Cardiac fibroblast (primary cell): ENCODE measurements around the gene CFAP92.

Experiments used
- DNase-seq, 2 donors: peaks; one replicate each; pipeline versions ENCODE4 v3.0.0 to v3.0.0-alpha.2; 2010; ENCODE audit warnings: low read depth in 2 of 2
- H3K4me3 ChIP-seq, 2 donors: replicated peaks in 1 of 2; 1 replicate in 1 of 2; 2 replicates in 1 of 2; pipeline ENCODE4 v1.5.1; 2011; ENCODE audit warnings: low read depth in 2 of 2, low read length in 2 of 2, mild to moderate bottlenecking in 2 of 2, moderate library complexity in 1 of 2
- TF ChIP-seq, protein P1 (sequence below): IDR thresholded peaks from one replicate; pipeline ENCODE4 v1.5.1; 2011; ENCODE audit warnings: low read depth, mild to moderate bottlenecking, low read length, inconsistent platforms

Gene CFAP92

GRCh38 chr3:129019266-129019665, 25.4 kb upstream of the CFAP92 start:
- TF ChIP-seq, protein P1, sequence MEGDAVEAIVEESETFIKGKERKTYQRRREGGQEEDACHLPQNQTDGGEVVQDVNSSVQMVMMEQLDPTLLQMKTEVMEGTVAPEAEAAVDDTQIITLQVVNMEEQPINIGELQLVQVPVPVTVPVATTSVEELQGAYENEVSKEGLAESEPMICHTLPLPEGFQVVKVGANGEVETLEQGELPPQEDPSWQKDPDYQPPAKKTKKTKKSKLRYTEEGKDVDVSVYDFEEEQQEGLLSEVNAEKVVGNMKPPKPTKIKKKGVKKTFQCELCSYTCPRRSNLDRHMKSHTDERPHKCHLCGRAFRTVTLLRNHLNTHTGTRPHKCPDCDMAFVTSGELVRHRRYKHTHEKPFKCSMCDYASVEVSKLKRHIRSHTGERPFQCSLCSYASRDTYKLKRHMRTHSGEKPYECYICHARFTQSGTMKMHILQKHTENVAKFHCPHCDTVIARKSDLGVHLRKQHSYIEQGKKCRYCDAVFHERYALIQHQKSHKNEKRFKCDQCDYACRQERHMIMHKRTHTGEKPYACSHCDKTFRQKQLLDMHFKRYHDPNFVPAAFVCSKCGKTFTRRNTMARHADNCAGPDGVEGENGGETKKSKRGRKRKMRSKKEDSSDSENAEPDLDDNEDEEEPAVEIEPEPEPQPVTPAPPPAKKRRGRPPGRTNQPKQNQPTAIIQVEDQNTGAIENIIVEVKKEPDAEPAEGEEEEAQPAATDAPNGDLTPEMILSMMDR: no peak
- DNase-seq: no peak
- H3K4me3 ChIP-seq: no peak overlapping the region

DNA sequence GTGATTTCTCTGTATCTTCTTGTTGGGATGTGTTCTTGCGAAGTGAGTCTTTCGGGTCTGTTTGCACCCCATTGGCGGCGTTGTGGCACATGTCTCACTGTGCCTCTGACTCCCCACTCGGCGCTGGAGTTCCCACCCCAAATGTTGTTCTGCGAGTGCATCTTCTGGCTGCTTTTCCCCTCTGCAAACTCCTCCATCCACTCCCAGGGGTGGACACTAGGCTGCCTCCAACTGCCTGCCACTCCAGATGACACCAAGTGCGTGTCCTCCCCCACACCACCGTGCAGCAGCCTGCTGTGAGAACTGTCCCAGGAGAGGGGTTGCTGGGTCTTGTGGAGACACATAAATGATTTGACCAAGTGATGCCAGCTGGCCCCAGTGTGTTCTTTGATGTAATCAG, 24.9 kb upstream of the CFAP92 start:
- DNase-seq: no peak
- no peak overlapping the region for H3K4me3 ChIP-seq
- TF ChIP-seq, protein P1: no peak

- DNase-seq: no peak
- H3K4me3 ChIP-seq: no peak overlapping the region
- TF ChIP-seq, protein P1: no peak
Observed at GRCh38 chr3:129018271-129018670, 24.4 kb upstream of the CFAP92 start.

GRCh38 chr3:129017484-129017899, 23.6 kb upstream of the CFAP92 start:
- TF ChIP-seq, protein P1: no peak
- no peak overlapping the region for H3K4me3 ChIP-seq
- DNase-seq: no peak

GRCh38 chr3:129016720-129017483, 23.0 kb upstream of the CFAP92 start:
- TF ChIP-seq, protein P1: no peak
- DNase-seq: peak in 1 of 2 donors; percentile 32
- H3K4me3 ChIP-seq: no peak overlapping the region

DNA sequence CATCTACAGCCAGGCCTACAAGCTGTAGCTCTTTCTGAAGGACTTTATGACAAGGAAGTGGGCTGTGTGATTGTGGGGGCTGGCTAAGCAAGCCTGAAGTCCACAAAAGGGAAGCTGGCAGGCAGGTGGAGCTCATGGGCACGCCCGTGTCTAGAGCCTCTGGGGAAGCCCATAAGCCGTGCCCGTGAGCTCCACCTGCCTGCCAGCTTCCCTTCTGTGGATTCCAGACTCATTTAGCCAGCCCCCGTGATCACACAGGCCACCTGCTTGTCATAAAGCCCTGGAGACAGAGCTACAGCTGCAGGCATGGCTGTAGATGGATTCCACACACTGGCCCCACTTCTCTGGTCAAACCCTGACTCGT, 22.5 kb upstream of the CFAP92 start:
- no peak overlapping the region for H3K4me3 ChIP-seq
- TF ChIP-seq, protein P1: no peak
- no peak for DNase-seq
